SIG-M5 (cell line): ENCODE measurements around the gene NRIP2.

ENCODE experiments used
- DNase-seq: peaks from one replicate; lab custom pipeline; 2025; lab: John Stamatoyannopoulos, UW

The NRIP2 gene

DNA sequence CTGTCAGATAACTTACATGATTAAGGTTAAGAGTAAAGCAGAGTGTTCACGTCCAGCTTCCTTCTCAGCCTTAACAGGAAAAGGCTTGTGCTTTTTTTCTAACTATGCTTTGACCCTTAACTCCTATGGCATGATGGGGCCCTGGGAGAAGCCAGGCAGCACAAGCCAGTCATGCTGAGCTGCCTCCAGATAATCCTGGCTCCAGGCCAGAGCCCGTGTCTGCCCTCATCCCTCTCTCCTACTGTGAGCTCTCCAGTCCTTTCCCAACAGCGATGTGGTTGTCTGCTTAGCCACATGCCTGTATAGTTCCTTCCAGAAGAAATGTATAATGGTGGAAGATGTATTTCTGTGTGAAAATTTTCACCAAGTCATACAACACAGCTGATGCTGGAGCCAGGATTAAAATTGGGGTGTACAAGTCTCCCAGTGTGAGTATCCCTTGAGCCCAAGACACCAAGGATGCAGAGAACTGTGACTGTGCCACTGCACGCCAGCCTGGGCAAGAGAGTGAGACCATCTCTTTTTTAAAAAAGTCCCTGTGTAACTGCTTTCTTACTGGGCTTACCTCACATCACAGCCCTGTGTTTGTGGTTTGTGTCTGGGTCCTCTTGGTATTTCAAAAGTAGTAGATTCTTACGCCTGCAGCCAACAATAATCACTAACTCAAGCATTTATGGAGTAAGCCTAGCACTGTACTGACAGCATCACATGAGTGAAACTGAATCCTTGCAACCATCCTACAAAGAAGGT is 30.3 kb downstream of the NRIP2 start:
- no peak for DNase-seq

DNA sequence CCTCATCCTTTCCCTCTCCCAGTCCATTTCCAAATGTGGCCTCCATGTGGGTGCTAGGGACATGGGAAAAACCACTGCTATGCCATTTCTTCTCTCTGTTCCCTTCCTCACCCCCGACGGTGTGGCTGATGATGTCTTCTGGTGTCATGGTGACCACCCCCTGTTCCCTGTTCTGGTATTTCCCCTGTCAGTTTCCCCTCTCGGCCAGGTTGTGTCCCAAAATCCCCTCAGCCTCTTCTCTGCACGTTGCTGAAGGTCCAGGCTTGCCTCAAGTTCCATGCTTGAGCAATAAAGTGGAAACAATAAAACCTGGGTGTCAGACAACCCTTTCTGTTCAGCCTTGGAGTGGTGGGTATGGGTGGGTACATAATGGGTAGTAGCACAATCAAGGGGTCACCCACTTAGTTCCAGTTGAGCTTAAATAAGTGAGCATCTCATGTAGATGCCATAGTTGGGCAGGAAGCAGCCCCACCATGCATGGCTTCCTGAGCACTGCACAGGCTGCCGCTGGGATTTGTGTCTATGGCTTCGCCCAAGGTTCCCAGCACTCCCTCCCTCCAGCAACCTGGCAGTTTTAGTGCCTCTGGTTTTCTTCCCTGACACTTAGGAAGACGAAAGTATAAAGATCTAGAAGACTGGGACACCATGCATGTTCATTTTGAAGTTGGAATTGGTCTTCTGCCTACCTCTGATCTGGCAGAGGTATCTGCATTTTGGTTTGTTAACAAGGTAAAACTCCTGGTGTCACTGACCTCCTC is 31.0 kb downstream of the NRIP2 start:
- DNase-seq: no peak

DNA sequence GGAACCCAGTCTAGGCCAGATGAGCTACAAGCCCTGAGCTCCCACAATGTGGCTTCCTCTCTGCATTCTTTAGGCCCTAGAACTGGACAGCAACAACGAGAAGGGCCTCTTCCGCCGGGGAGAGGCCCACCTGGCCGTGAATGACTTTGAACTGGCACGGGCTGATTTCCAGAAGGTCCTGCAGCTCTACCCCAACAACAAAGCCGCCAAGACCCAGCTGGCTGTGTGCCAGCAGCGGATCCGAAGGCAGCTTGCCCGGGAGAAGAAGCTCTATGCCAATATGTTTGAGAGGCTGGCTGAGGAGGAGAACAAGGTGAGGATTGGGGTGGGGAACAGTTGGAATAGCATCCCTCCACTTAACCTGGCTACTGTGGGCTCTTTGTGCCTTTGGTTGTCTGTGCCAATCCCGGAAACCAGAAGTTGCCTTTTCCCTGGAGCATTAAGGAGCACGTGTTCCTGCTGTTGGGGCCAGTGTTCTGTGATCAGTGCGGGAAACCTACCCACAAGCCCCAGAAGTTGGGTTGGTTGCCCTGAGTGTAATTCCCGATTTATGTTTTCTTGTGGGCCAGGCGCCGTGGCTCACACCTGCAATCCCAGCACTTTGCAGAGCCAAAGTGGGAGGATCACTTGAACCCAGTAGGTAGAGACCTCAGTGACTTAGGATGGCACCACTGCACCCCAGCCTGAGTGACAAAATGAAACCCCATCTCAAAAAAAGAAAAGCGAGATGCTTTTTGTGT is 33.6 kb downstream of the NRIP2 start:
- no peak for DNase-seq

DNA sequence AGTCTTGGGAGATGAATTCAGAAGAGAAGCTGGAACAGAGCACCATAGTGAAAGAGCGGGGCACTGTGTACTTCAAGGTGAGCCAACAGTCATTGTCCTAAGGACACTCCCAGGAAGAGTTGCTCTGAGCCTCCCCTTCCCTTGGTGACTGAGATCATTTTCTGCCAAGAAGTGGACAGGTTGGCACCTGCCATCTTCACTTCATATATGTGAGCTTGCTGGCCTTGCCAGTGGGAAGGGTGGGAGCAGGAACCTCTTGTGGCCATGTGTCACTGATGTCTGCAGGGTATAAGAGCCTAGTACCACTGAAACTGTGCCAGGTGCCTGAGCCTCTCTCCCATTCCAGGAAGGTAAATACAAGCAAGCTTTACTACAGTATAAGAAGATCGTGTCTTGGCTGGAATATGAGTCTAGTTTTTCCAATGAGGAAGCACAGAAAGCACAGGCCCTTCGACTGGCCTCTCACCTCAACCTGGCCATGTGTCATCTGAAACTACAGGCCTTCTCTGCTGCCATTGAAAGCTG is 34.7 kb downstream of the NRIP2 start:
- no peak for DNase-seq

DNA sequence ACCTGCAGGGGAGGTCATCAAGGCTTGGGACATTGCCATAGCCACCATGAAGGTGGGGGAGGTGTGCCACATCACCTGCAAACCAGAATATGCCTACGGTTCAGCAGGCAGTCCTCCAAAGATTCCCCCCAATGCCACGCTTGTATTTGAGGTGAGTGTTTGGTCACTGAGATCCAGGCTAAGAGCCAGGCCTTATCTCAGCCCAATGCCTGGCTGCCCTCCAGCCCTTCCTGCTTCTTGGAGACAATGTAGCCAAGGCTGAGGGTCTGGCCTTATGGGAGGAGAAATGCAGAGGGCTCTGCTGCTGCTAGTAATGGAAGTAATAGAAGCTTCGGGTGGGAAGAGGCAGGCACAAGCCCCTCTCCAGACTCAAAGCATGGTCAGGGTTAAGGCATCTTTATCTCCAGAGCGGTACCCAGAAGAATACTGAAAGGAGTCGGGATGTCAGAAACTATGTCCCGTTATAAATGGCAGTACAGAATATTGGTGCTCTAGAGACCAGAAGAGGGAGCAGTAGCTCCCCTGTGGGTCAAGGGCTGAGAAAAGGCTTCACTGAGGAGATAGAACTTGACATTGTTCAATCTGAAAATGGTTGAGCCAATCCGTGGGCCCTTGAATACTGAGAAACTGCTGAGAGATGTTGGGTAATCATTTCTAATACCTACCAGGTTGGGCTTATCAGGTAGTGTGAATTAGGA is 37.0 kb downstream of the NRIP2 start:
- DNase-seq: no peak

DNA sequence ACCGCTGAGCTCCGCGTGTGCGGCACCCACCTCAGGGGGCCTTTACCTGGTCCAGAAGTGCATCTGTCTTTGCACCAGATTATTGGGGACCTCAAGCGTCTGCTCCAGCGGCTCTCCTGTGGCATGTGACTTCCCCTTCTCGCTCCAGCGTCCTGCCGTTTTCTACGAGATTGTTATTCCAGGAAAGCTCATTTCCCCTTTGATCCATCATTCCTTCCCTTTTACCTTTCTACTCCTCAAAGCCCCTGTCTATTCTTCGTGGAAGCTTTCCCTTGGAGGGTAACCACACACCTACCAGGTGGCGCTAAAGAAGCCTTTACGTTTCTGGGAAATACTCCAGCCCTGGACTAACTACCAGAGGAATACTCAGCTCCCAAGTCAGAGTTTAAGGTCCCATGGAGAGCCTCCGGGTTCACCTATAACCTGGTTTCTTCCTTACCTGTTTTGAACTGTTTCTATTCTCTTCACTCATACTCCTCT is 38.6 kb downstream of the NRIP2 start:
- no peak for DNase-seq

DNA sequence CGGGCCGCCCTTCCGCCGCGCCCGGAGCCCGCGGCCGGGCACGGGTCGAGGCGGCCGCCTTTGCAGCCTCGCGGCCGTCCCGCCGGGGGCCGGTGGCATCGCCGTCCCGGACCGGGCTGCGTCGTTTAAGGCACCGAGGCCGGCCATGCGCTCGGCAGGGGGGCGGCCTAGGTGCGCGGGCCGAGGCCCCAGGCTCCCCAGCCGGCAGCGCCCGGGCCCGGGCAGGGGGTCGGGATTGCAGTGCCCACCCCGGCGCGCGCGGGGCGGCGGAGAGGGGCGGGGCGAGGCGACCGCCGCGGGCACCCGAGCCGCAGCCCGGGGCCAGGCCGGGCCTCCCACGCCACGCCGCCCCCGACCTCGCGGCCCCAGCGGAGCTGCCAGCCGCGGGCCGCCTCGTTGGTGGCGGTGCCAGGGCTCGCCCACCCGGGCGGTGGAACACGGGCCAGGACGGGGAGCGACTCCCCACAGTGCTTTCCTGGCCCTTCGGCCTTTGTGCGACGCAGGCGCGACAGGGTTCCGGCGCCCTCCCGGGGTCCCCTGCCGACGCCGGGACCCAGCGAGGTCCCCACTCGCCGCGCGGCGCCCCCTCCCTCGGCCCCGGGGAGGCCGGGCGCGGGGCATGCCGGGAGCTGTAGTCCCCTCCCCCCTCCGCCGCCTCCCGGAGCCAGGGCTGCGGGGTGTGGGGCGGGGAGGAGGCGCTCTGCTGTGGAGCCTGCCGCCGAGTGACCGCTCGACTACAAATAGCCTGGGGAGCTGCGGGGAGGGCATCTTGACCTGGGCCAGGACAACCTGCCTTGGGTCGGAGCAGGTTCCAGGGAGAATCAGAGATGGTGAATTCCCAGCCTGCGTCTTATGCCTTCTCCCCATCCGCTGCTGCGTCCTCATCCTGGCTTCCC is 39.3 kb downstream of the NRIP2 start:
- no peak for DNase-seq

DNA sequence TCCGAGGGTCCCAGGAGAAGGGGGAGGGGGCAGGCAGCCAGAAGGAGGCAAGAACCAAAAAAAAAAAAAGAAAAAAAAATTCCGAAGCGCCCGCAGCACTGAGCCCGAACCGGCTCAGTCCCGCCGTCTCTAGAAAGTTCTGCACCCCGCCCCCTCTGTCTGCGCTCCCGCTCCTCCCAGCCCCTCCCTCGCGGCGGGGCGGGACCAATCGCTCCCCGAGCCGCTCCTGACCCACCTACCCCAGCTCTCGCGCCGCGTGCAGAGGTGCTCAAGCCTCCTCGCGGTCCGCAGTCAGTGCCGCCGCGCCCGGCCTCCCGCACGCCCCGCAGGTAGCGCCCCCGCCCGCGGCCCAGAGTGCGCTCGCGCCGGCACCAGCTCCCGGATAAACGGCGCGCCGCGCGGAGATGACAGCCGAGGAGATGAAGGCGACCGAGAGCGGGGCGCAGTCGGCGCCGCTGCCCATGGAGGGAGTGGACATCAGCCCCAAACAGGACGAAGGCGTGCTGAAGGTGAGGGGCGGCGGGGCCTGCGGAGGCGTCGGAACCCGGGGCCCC is 40.0 kb downstream of the NRIP2 start, which contains the start of gene FKBP4:
Gene FKBP4 (plus strand): TSS at position 235 of the 554 bp plus-strand sequence. CDS start 170 bp downstream, at position 405.
- no peak for DNase-seq

DNA sequence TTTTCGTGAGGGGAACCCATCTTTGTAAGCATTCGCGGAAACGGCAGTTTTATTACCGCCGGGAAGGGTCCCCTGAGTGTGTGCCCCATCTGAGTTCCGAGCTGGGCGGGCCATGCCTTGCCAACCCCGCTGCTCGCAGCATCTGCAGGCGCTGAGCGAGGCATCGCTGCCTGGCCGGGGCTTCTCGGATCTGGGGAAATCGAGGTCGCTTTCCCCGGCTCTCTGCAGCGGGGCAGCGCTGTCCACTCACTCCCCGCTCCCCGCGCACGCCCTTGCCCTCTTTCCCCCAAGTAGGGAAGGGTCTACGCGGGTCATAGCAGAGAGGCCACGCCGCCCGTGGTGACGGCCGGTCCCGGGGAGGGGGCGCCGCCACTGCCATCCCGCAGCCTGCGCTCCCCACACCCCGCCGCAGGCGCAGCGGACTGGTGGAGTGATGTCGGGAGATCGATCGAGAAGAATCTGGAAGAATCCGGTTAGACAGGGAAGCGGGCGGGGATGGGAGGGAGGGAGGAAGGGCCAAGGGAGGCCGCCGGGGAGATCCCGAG is 40.6 kb downstream of the NRIP2 start:
- DNase-seq: no peak

DNA sequence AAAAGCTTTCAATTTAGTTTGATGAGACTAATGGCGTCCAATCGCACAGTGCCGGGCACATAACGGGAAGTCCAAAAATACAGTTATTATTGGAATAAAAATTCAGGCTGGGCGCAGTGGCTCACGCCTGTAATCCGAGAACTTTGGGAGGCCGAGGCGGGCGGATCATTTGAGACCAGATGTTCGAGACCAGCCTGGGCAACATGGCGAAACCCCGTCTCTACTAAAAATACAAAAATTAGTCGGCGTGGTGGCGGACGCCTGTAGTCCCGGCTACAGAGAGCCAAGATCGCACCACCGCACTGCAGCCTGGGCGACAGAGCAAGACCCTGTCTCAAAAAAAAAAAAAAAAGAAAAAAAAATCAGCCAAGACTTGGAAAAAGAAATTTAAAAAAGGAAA is 41.3 kb downstream of the NRIP2 start:
- DNase-seq: no peak

DNA sequence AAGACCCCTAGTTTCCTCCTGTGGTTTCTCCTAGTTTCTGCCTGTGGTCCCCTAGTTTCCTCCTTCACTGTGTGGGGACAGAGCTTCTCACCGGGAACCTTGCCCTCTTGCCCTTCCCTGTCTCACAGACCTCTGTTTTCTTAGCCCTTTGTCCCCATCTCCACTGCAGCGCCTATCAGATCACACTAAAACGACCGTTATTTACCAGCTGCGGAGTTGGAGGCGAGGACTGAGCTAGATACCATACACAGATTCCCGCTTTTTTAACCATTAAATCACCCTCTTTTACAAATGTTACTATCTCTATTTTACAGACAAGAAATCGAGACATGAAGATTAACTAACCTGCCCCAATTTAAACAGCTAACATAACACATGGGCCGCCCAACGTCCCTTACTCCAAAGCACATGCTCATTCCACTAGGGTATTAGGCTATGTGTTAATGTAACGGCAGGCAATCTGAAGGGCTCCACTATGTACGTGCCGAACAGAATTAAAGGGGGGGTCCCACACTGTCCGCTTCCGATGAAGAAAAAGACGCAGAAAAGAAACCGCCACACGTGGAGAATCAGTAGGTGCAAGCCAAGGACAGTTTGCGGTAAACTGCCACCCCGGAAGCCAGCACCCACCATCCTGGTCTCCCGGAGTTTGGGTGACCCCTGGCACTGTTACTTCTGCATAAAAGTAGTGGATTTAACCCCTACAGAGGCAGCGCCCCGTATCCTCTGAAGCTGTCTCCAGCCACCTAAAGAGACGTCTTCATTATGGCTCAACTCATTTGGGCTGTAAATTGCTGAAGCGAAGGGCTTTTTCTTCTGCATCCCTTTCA is 41.9 kb downstream of the NRIP2 start:
- no peak for DNase-seq

DNA sequence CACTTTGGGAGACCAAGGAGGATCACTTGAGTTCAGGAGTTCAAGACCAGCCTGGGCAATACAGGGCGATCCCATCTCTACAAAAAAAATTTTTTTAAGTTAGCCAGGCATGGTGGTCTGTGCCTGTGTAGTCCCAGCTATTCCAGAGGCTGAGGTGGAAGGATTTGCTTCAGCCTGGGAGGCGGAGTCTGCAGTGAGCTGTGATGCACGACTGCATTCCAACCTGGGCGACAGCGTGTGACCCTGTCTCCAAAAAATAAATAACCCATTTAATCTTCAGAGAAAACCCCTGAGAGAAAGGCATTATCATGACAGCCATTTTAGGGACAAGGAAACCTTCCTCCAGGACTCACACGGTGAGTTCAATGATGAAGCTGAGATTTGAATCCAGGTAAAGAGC is 43.7 kb downstream of the NRIP2 start:
- no peak for DNase-seq

DNA sequence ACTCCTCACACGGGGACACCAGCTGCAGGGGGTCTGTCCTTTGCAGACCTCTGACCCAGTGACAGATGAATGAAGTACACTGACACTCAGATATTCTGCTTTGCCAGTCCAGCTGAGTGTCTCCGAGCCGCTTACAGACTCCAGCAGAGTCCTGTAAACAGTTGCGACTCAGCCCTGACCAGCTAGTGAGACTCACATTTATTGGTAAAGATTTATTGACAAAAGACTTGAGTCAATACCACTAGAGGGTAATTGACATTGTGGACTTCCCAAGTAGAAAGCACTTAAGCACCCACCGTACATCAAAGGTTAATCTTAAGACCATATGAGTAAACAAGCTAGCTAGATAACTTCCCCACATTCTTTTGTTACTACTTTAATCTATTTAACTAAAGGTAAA is 49.8 kb downstream of the NRIP2 start:
- no peak for DNase-seq

DNA sequence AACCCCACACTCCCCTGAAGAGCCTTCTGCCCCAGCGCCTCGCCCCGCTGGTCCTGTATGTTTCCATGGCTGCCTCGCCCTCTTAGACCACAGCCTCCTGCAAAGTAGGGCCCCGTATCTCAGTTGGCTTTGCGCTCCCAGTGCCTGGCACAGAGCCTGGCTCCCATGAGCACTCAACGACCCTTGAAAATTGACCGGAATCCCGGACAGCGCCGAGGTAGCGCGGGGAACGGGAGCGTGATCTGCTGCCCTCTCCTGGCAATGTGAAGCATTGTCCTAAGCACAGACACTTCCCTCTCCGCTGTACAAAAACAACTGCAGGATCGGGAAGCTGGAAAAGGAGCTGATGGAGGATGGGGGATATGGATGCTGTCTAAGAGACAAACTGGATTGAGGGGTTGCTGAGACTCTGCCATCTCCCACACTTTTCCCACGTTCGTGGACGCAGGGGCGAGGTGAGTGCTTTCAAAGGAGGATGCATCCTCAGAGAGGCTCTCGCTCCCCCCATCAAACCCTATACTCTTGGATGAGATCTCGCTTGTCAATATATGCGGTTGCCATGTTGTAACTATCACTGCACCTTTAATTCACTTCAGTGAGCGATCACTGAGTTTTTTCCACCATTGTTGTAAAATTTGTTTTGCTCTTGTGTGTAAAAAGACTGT is 50.8 kb downstream of the NRIP2 start:
- no peak for DNase-seq

DNA sequence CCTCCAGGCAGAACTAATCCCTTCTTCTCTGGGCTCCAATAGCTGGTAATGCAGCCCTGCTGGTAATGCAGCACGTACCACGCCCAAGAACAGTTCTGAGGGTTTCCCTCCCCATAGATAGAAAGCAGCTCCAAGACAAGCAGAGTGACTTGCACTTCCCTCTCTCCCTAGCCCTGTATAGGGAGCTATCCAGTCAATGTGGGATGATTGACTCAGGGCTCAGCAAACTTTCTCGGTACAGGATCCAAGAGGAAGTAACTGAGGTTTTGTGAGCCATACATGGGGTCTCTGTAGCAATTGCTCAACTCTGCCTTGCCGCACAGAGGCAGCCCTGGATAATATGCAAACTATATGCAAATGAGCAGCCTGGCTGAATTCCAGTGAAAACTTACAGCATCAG is 55.6 kb downstream of the NRIP2 start:
- no peak for DNase-seq

DNA sequence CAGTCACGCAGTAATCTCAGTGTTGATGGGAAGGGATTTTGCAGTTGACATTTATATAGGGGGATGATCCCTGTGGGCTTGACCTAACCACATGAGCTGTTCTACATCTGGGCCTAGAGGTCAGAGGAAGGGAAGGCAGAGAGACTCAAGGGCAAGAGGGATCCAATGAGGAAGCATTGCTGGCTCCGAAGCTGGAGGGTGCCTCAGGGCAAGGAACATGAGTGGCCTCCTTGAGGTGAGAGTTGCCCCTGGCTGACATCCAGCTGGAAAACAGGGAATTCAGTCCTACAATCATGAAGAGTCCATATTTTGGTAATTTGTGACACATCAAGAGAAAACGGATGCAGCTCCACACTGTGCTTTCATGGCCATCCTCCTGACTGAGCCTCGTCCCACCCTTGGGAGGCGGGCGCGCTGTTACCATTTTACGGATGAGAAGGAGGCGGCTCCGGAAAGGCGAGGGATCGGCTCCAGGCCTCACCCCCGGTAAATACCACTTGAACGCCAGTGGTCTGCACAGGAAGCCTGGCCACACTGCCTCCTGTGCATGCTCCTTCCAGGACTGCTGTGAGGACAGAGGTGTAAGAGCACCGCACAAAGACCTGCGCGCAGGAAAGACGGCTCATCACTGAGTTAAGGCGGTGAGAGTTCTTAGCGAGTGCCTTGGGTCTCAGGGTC is 58.6 kb downstream of the NRIP2 start:
- no peak for DNase-seq

DNA sequence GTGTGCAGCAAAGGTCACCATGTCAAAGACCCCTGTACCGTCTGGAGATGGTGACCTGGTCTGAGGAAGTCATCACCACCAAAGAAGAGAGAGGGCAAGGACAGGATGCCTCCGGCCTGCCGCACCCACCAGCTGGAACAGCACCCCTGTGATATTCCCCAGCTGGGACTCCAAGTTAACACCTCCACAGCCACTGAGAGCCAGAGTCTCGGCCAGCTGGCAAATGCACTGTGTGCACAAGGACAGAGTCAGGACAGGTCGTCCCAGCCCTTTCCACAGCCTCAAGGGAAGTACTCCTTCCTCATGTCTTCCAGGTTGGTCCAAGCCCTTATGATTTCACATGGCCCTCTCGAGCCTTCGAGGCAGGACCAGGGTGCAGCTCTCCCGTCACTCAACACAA is 59.4 kb downstream of the NRIP2 start:
- DNase-seq: no peak
